CD4-positive, alpha-beta T cell treated with Interleukin-4 for 4 hours (primary cell): ENCODE data around the gene LAMC3.

Experiments used
- DNase-seq: peaks from one replicate; pipeline ENCODE4 v3.0.0-alpha.2; 2020

LAMC3 gene

GRCh38 chr9:131008909-131009618 lies at the start of gene LAMC3:
LAMC3 (plus strand) TSS chr9:131009174; CDS start chr9:131009215, 41 bp downstream.
- no peak for DNase-seq

GRCh38 chr9:130959809-130960334 lies 49.1 kb upstream of the LAMC3 start:
- DNase-seq: no peak

GRCh38 chr9:130960522-130961378 lies 48.2 kb upstream of the LAMC3 start:
- no peak for DNase-seq

GRCh38 chr9:130961511-130962300 lies 47.3 kb upstream of the LAMC3 start:
- no peak for DNase-seq

GRCh38 chr9:130962418-130963316 lies 46.3 kb upstream of the LAMC3 start:
- DNase-seq: no peak

GRCh38 chr9:130963337-130963908 lies 45.6 kb upstream of the LAMC3 start:
- no peak for DNase-seq

GRCh38 chr9:130963916-130964315 lies 45.1 kb upstream of the LAMC3 start:
- DNase-seq: no peak

- no peak for DNase-seq
These were observed 43.3 kb upstream of the LAMC3 start for GRCh38 chr9:130965680-130966079.

- DNase-seq: no peak
These were observed 38.9 kb upstream of the LAMC3 start for GRCh38 chr9:130970052-130970451.

GRCh38 chr9:130970855-130971254 lies 38.1 kb upstream of the LAMC3 start:
- DNase-seq: no peak

- no peak for DNase-seq
These were observed 37.6 kb upstream of the LAMC3 start for GRCh38 chr9:130971294-130971849.

GRCh38 chr9:130972277-130972956 lies 36.6 kb upstream of the LAMC3 start:
- DNase-seq: no peak

GRCh38 chr9:130972957-130973685 lies 35.9 kb upstream of the LAMC3 start:
- no peak for DNase-seq

GRCh38 chr9:130973686-130974281 lies 35.2 kb upstream of the LAMC3 start:
- DNase-seq: no peak

GRCh38 chr9:130974697-130975096 lies 34.3 kb upstream of the LAMC3 start:
- DNase-seq: no peak

GRCh38 chr9:130975156-130975555 lies 33.8 kb upstream of the LAMC3 start:
- no peak for DNase-seq

- no peak for DNase-seq
These were observed 32.8 kb upstream of the LAMC3 start for GRCh38 chr9:130975932-130976841.

- DNase-seq: no peak
These were observed 31.2 kb upstream of the LAMC3 start for GRCh38 chr9:130977811-130978221.
